OCI-LY3 (cell line): ENCODE results near the gene PHTF2.

Experiments
- EZH2phosphoT487 ChIP-seq: fragments of 200-600 bp; shearing (Covaris generic); IDR thresholded peaks from 2 replicates; pipeline ENCODE4 v1.6.1; 2018; ENCODE audit warnings: antibody characterized with exemption, mixed run types, low read depth
- TF ChIP-seq, protein P1 (sequence below): fragments of 200-600, 300-600 bp; sonication (generic); IDR thresholded peaks from 2 replicates; pipeline ENCODE4 v1.5.1; 2014; ENCODE audit warnings: antibody characterized with exemption, low read length, low read depth

DNA sequence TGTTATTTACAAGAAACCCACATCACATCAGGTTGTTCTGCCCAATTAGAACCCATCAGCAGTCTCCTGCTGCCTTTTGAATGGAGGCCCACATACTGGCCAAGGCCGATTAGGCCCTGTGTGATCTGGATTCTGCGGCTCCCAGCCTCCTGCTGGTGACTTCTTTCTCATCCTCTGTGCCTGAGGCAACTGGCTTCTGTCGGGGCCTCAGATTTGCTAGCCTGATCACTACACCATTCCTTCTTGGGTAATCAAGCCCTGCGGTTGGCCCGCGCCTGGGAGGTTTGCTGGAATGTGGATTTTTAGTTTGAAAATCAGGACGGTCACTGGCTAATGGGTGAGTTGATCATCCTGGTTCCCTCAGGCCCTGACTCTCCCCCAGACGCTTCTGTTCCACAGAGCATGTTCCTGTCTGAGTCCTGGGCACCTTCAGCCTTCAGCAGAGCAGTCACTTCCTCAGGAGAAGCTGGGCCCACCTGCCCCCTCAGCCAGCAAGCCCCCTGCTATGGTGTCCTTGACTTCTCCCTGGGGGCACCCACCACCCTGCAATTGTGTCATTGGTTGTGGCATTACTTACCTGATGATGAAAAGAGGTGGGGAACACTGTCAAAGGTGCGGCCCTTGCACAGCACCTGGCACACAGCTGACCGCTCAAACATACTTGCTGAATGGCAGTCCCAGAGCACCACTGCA is 207.6 kb downstream of the PHTF2 start:
- TF ChIP-seq, protein P1, sequence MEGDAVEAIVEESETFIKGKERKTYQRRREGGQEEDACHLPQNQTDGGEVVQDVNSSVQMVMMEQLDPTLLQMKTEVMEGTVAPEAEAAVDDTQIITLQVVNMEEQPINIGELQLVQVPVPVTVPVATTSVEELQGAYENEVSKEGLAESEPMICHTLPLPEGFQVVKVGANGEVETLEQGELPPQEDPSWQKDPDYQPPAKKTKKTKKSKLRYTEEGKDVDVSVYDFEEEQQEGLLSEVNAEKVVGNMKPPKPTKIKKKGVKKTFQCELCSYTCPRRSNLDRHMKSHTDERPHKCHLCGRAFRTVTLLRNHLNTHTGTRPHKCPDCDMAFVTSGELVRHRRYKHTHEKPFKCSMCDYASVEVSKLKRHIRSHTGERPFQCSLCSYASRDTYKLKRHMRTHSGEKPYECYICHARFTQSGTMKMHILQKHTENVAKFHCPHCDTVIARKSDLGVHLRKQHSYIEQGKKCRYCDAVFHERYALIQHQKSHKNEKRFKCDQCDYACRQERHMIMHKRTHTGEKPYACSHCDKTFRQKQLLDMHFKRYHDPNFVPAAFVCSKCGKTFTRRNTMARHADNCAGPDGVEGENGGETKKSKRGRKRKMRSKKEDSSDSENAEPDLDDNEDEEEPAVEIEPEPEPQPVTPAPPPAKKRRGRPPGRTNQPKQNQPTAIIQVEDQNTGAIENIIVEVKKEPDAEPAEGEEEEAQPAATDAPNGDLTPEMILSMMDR = no peak
- TF ChIP-seq EZH2phosphoT487 = no peak
